Nephron (organoid): ENCODE measurements around the gene IGF2BP1.
"Not testable (repeated sequence)": the region's sequence is repeated elsewhere in the genome, so short reads cannot be mapped to it uniquely, and the experiment has no call there.

Experiments used
- H3K27ac Mint-ChIP-seq, 3 experiments: 2 replicates each; pipeline ENCODE4 v1.8.0; 2020; ENCODE audit warnings: mixed read lengths in 3 of 3, mild to moderate bottlenecking in 2 of 3, moderate library complexity in 1 of 3
- H3K27me3 Mint-ChIP-seq: 2 replicates; pipeline ENCODE4 v1.8.0; 2021; ENCODE audit warnings: low read depth, mild to moderate bottlenecking, moderate library complexity, mixed read lengths
- H3K36me3 Mint-ChIP-seq: 2 replicates; pipeline ENCODE4 v1.8.0; 2020; ENCODE audit warnings: low read depth, mixed read lengths
- H3K4me1 Mint-ChIP-seq: 2 replicates; pipeline ENCODE4 v1.8.0; 2020; ENCODE audit warnings: mixed read lengths
- H3K4me3 Mint-ChIP-seq, 3 experiments: 2 replicates each; pipeline ENCODE4 v1.8.0; 2020; ENCODE audit warnings: mild to moderate bottlenecking in 3 of 3, mixed read lengths in 3 of 3, moderate library complexity in 2 of 3
- H3K9me3 Mint-ChIP-seq: 2 replicates; pipeline ENCODE4 v1.8.0; 2020; ENCODE audit warnings: mixed read lengths
- TF ChIP-seq, protein P1 (sequence below), 3 experiments: fragments of 200-600 bp; sonication (generic); IDR thresholded peaks; one replicate each; pipeline ENCODE4 v1.5.0; 2021; ENCODE audit warnings: antibody characterized with exemption in 3 of 3; ENCODE audit not compliant: unreplicated experiment in 3 of 3

The IGF2BP1 gene

GRCh38 chr17:49002331-49002730, 5.1 kb downstream of the IGF2BP1 start:
- peak overlapping the region; percentile 71 to 83 (median 74) for H3K4me3 Mint-ChIP-seq
- TF ChIP-seq, protein P1, sequence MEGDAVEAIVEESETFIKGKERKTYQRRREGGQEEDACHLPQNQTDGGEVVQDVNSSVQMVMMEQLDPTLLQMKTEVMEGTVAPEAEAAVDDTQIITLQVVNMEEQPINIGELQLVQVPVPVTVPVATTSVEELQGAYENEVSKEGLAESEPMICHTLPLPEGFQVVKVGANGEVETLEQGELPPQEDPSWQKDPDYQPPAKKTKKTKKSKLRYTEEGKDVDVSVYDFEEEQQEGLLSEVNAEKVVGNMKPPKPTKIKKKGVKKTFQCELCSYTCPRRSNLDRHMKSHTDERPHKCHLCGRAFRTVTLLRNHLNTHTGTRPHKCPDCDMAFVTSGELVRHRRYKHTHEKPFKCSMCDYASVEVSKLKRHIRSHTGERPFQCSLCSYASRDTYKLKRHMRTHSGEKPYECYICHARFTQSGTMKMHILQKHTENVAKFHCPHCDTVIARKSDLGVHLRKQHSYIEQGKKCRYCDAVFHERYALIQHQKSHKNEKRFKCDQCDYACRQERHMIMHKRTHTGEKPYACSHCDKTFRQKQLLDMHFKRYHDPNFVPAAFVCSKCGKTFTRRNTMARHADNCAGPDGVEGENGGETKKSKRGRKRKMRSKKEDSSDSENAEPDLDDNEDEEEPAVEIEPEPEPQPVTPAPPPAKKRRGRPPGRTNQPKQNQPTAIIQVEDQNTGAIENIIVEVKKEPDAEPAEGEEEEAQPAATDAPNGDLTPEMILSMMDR (IDR thresholded peaks at IDR 0.05; ENCODE audit: unreplicated experiment in 3 of 3) = no peak
- no peaks in the 10 kb centered on the region for H3K9me3 Mint-ChIP-seq
- H3K36me3 Mint-ChIP-seq = peaks cover 36% of the 10 kb centered on the region
- H3K27me3 Mint-ChIP-seq = no peaks in the 10 kb centered on the region
- H3K27ac Mint-ChIP-seq = peak overlapping the region in 2 of 3 experiments; percentile 74 to 86
- peaks cover 74% of the 10 kb centered on the region for H3K4me1 Mint-ChIP-seq

DNA sequence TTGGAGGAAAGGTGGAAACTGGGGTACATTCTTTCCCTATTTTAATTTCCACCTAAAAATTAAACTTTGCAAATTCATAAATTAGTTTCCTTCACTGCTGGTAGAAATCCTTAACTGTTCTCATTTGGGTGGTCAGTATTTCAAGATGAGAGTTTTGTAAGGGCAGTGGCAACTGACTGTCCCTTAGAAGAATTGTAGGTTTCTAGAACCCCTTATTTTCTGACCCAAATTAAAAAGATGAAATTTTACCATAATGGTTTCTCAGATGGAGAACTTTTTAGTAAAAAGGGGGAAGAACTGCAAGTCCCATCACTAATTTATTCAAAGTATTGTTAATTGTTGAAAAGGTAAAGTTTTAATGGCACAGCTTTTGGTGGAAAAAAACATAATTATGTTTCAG, 5.6 kb downstream of the IGF2BP1 start:
- Mint-ChIP-seq H3K4me3 (peak overlapping the region; percentile 42 to 82 (median 79)), H3K36me3 (peaks cover 39% of the 10 kb centered on the region), H3K9me3 (no peaks in the 10 kb centered on the region), H3K27ac (peak overlapping the region in 2 of 3 experiments; percentile 21 to 51), H3K4me1 (peaks cover 78% of the 10 kb centered on the region), H3K27me3 (no peaks in the 10 kb centered on the region)
- TF ChIP-seq, protein P1 (IDR thresholded peaks at IDR 0.05; ENCODE audit: unreplicated experiment in 3 of 3) = no peak

- Mint-ChIP-seq H3K27ac (peak overlapping the region; percentile 51 to 82 (median 68)), H3K4me1 (peaks cover 85% of the 10 kb centered on the region), H3K27me3 (no peaks in the 10 kb centered on the region), H3K36me3 (peaks cover 46% of the 10 kb centered on the region), H3K4me3 (peak overlapping the region; percentile 79 to 82 (median 80)), H3K9me3 (no peaks in the 10 kb centered on the region)
- TF ChIP-seq, protein P1 (IDR thresholded peaks at IDR 0.05; ENCODE audit: unreplicated experiment in 3 of 3) = no peak
Measured at GRCh38 chr17:49003557-49004511, 6.6 kb downstream of the IGF2BP1 start.

- Mint-ChIP-seq H3K27ac (peak overlapping the region; percentile 3 to 77 (median 45)), H3K4me1 (peaks cover 77% of the 10 kb centered on the region), H3K9me3 (no peaks in the 10 kb centered on the region), H3K27me3 (no peaks in the 10 kb centered on the region), H3K36me3 (peaks cover 37% of the 10 kb centered on the region), H3K4me3 (peak overlapping the region in 2 of 3 experiments; percentile 8 to 20)
- TF ChIP-seq, protein P1 (IDR thresholded peaks at IDR 0.05; ENCODE audit: unreplicated experiment in 3 of 3) = no peak
Measured at GRCh38 chr17:49005140-49005539, 8.0 kb downstream of the IGF2BP1 start.

DNA sequence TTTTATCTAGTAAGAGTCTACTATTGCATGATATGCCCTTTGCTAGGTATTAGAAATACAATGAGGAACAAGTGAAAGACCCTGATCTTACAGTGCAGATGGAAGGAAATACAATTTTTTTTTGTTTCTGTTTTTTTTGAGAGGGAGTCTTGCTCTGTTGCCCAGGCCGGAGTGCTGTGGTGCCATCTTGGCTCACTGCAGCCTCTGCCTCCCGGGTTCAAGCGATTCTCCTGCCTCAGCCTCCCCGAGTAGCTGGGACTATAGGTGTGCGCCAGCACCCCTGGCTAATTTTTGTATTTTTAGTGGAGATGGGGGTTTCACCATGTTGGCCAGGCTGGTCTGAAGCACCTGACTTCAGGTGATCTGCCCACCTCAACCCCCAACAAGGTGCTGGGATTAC, 11.7 kb downstream of the IGF2BP1 start:
- H3K27me3 Mint-ChIP-seq, H3K4me3 Mint-ChIP-seq, H3K9me3 Mint-ChIP-seq: not testable (repeated sequence)
- Mint-ChIP-seq H3K27ac (peak overlapping the region in 1 of 3 experiments; percentile 19), H3K4me1 (peaks cover 68% of the 10 kb centered on the region), H3K36me3 (peaks cover 41% of the 10 kb centered on the region)

DNA sequence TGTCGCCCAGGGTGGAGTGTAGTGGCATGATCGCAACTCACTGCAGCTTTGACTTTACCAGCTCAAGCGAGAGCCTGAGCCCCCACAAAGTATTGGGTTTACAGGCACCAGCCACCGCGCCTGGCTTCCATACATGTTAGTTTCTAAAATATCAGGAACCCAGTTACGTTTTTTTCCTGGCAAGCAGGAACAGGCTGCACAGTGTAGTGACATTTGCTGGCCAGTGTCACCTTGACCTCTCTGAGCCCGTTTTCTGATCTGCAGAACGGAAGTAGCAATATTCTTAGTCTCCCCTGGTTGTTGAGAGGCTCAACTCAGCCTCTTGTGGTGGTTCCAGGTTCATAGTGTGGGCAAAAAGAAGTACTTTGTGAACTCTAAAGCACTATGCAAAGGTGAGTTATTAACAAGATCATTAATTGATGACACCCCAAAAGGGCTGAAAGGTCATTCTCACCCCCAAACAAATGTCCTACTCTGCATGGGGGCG, 15.6 kb downstream of the IGF2BP1 start:
- H3K4me3 Mint-ChIP-seq = peak overlapping the region; percentile 82 to 85 (median 84)
- peaks cover 37% of the 10 kb centered on the region for H3K36me3 Mint-ChIP-seq
- no peaks in the 10 kb centered on the region for H3K9me3 Mint-ChIP-seq
- TF ChIP-seq, protein P1 (IDR thresholded peaks at IDR 0.05; ENCODE audit: unreplicated experiment in 3 of 3) = no peak
- H3K27ac Mint-ChIP-seq = peak overlapping the region; percentile 87 to 99 (median 97)
- H3K4me1 Mint-ChIP-seq = peaks cover 63% of the 10 kb centered on the region
- no peaks in the 10 kb centered on the region for H3K27me3 Mint-ChIP-seq
